Mesenchymal stem cell (in vitro differentiated cells and primary cell): ENCODE data around the gene DNAI4.

ENCODE experiments used
- DNase-seq: peaks from one replicate; pipeline ENCODE4 v3.0.0-alpha.2; 2013
- H2AFZ ChIP-seq: one replicate; pipeline ENCODE4 v1.6.1; 2013; ENCODE audit warnings: low read depth, mild to moderate bottlenecking, control low read depth, inconsistent platforms, low read length, moderate library complexity
- H2AK5ac ChIP-seq: 2 replicates; pipeline ENCODE4 v1.6.1; 2013; ENCODE audit warnings: low read length, moderate library complexity, mild to moderate bottlenecking, inconsistent platforms; ENCODE audit not compliant: severe bottlenecking
- H2BK120ac ChIP-seq: one replicate; pipeline ENCODE4 v1.6.1; 2013; ENCODE audit warnings: low read depth, mild to moderate bottlenecking, inconsistent platforms, low read length, moderate library complexity
- H2BK12ac ChIP-seq, 2 experiments: one replicate each; pipeline ENCODE4 v1.6.1; 2013; ENCODE audit warnings: inconsistent platforms in 2 of 2, low read length in 2 of 2, mild to moderate bottlenecking in 2 of 2, moderate library complexity in 2 of 2, control low read depth in 1 of 2
- H2BK15ac ChIP-seq: one replicate; pipeline ENCODE4 v1.6.1; 2013; ENCODE audit warnings: mild to moderate bottlenecking, low read depth, inconsistent platforms; ENCODE audit not compliant: poor library complexity, severe bottlenecking
- H2BK5ac ChIP-seq: 2 replicates; pipeline ENCODE4 v1.6.1; 2013; ENCODE audit warnings: low read depth, mild to moderate bottlenecking, low read length, control low read depth, inconsistent platforms; ENCODE audit not compliant: poor library complexity, severe bottlenecking
- H3K14ac ChIP-seq, 2 experiments: one replicate each; pipeline ENCODE4 v1.6.1; 2013; ENCODE audit warnings: inconsistent platforms in 2 of 2, low read length in 2 of 2, control low read depth in 1 of 2, mild to moderate bottlenecking in 1 of 2, moderate library complexity in 1 of 2
- H3K18ac ChIP-seq, 2 experiments: one replicate each; pipeline ENCODE4 v1.6.1; 2013; ENCODE audit warnings: inconsistent platforms in 2 of 2, low read length in 2 of 2, control low read depth in 1 of 2, low read depth in 1 of 2, mild to moderate bottlenecking in 1 of 2
- H3K23ac ChIP-seq, 2 experiments: one replicate each; pipeline ENCODE4 v1.6.1; 2013; ENCODE audit warnings: inconsistent platforms in 2 of 2, low read length in 2 of 2, mild to moderate bottlenecking in 2 of 2, moderate library complexity in 2 of 2, control low read depth in 1 of 2
- H3K27ac ChIP-seq: 2 replicates; pipeline ENCODE4 v1.5.1; 2013; ENCODE audit warnings: mild to moderate bottlenecking, moderate library complexity, low read length, control low read depth, inconsistent platforms; ENCODE audit not compliant: poor library complexity, severe bottlenecking
- H3K27me3 ChIP-seq, 2 experiments: 2 replicates each; pipeline versions ENCODE4 v1.6.1 to v1.7.0; 2013; ENCODE audit warnings: low read length in 2 of 2, mild to moderate bottlenecking in 2 of 2, moderate library complexity in 2 of 2, control low read depth in 1 of 2, inconsistent platforms in 1 of 2; ENCODE audit not compliant: control insufficient read depth in 1 of 2, insufficient read depth in 1 of 2
- H3K36me3 ChIP-seq, 2 experiments: 2 replicates each; pipeline versions ENCODE4 v1.6.1 to v1.7.0; 2013; ENCODE audit warnings: low read length in 2 of 2, control low read depth in 1 of 2, inconsistent platforms in 1 of 2, low read depth in 1 of 2, mild to moderate bottlenecking in 1 of 2; ENCODE audit not compliant: insufficient read depth in 2 of 2, control insufficient read depth in 1 of 2
- H3K4ac ChIP-seq, 2 experiments: one replicate each; pipeline ENCODE4 v1.6.1; 2013; ENCODE audit warnings: inconsistent platforms in 2 of 2, low read length in 2 of 2, mild to moderate bottlenecking in 2 of 2, moderate library complexity in 2 of 2, control low read depth in 1 of 2, low read depth in 1 of 2
- H3K4me1 ChIP-seq: 2 replicates; pipeline ENCODE4 v1.6.1; 2013; ENCODE audit warnings: low read depth, low read length, control low read depth; ENCODE audit not compliant: control insufficient read depth, insufficient read depth
- H3K4me2 ChIP-seq: 2 replicates; pipeline ENCODE4 v1.6.1; 2013; ENCODE audit warnings: low read length, mild to moderate bottlenecking, inconsistent platforms; ENCODE audit not compliant: poor library complexity, severe bottlenecking
- H3K4me3 ChIP-seq, 2 experiments: 2 replicates each; pipeline versions ENCODE4 v1.5.1 to v1.7.0; 2013; ENCODE audit warnings: low read length in 2 of 2, mild to moderate bottlenecking in 2 of 2, control low read depth in 1 of 2, low read depth in 1 of 2; ENCODE audit not compliant: insufficient read depth in 1 of 2
- H3K79me1 ChIP-seq: replicated peaks from 2 replicates; pipeline ENCODE4 v1.6.1; 2013; ENCODE audit warnings: mild to moderate bottlenecking, control low read depth, low read length, inconsistent platforms; ENCODE audit not compliant: poor library complexity, severe bottlenecking
- H3K9ac ChIP-seq: 2 replicates; pipeline ENCODE4 v1.7.0; 2013; ENCODE audit warnings: mild to moderate bottlenecking, low read length, moderate library complexity
- H3K9me3 ChIP-seq: 2 replicates; pipeline ENCODE4 v1.7.0; 2013; ENCODE audit warnings: mild to moderate bottlenecking, low read length; ENCODE audit not compliant: control insufficient read depth
- H4K8ac ChIP-seq: one replicate; pipeline ENCODE4 v1.6.1; 2013; ENCODE audit warnings: inconsistent platforms, mild to moderate bottlenecking, low read length, moderate library complexity
- H4K91ac ChIP-seq: one replicate; pipeline ENCODE4 v1.6.1; 2013; ENCODE audit warnings: mild to moderate bottlenecking, low read length, inconsistent platforms
- WGBS: methylation state at CpG from one replicate; pipeline ENCODE4 v1.1.7; 2013; ENCODE audit warnings: mixed read lengths; 5-methylcytosine and 5-hydroxymethylcytosine counted together

The DNAI4 gene

DNA sequence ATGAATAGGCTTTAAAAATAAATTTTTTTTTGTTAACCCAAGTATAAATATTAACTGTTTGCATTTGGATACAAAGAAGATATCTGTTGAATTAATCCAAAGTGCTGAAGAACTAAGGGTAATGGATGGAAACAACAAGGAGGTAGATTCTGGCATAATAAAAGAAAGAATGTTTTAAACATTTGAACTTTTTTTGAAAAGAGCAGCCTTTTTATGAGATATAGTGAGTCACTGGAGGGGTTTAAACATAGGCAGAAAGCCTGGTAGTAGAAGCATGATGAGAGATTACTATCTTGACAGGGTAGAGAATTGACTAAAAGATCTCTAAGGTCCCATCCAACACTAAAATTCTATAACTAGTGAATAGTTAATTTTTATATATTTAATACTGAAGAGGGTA, 2.9 kb upstream of the DNAI4 start:
- no peak overlapping the region for H3K4me3 ChIP-seq
- H3K9ac ChIP-seq: peak overlapping the region; percentile 99
- H3K27me3 ChIP-seq: no peaks in the 10 kb centered on the region
- no peak overlapping the region for H3K4me2 ChIP-seq
- H4K91ac ChIP-seq: no peak overlapping the region
- no peak overlapping the region for H2AFZ ChIP-seq
- no peak overlapping the region for H2BK5ac ChIP-seq
- no peak overlapping the region for H3K27ac ChIP-seq
- H3K23ac ChIP-seq: no peak overlapping the region
- no peak overlapping the region for H2AK5ac ChIP-seq
- peaks cover 10% of the 10 kb centered on the region for H3K79me1 ChIP-seq
- H4K8ac ChIP-seq: no peak overlapping the region
- no peak overlapping the region for H2BK120ac ChIP-seq
- no peak overlapping the region for H3K18ac ChIP-seq
- H2BK15ac ChIP-seq: no peak overlapping the region
- H3K4ac ChIP-seq: no peak overlapping the region
- no peak overlapping the region for H2BK12ac ChIP-seq
- H3K36me3 ChIP-seq: peaks cover 0 to 4% of the 10 kb centered on the region in 2 experiments
- H3K9me3 ChIP-seq: no peaks in the 10 kb centered on the region
- no peak overlapping the region for H3K14ac ChIP-seq
- peaks cover 5% of the 10 kb centered on the region for H3K4me1 ChIP-seq
- no peak for DNase-seq

DNA sequence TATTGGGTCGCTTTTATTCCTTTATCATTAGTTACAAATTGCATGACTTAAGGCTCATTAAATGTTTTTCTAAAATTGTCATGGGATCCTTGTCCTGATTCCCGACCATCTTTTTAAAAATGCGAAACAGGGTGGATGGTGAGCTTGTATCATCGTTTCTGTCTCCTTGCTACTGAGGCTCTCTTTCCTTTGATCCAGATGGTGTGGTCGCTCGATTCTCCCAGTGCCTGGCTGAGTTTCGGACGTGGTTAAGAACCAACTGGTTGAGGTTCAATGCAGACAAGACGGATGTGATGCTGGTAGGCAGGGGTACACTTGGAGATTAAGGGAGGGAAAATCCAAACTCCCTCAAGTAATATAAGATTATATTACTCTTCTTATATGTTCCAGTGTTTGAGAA, 1.3 kb upstream of the DNAI4 start:
- no peak overlapping the region for H2BK5ac ChIP-seq
- H2AK5ac ChIP-seq: no peak overlapping the region
- WGBS: 11% methylated on average over 3 of the region's 9 CpGs
- no peak overlapping the region for H3K18ac ChIP-seq
- H3K27me3 ChIP-seq: no peaks in the 10 kb centered on the region
- peaks cover 5% of the 10 kb centered on the region for H3K4me1 ChIP-seq
- no peak overlapping the region for H3K4ac ChIP-seq
- peak overlapping the region; percentile 56 for H3K27ac ChIP-seq
- no peak overlapping the region for H3K23ac ChIP-seq
- no peak overlapping the region for H4K91ac ChIP-seq
- H3K4me2 ChIP-seq: peak overlapping the region; percentile 18
- H2BK120ac ChIP-seq: no peak overlapping the region
- peaks cover 17% of the 10 kb centered on the region for H3K79me1 ChIP-seq
- H3K14ac ChIP-seq: no peak overlapping the region
- no peak overlapping the region for H2AFZ ChIP-seq
- peak overlapping the region; percentile 39 to 92 for H3K4me3 ChIP-seq
- H4K8ac ChIP-seq: no peak overlapping the region
- H3K9me3 ChIP-seq: no peaks in the 10 kb centered on the region
- peak overlapping the region; percentile 99 for H3K9ac ChIP-seq
- H3K36me3 ChIP-seq: peaks cover 0 to 4% of the 10 kb centered on the region in 2 experiments
- no peak overlapping the region for H2BK12ac ChIP-seq
- DNase-seq: peak; percentile 43
- no peak overlapping the region for H2BK15ac ChIP-seq

DNA sequence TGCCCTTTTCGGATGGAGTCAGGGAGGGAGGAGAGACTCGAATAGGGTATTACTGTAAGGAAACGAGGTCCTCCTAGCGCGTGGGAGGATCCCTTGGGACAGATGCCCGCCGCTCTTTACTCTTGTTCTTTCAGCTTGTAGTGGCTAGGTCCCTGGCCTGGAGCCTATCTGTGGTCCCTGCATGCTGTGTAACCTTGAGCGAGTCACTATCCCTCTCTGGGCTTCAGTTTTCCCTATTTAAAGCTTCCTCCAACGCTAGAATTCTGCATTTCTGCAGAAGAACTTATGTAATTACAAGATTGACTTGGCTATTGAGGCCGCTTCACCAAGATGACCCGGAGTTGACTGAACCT, 878 bp upstream of the DNAI4 start:
- Histone ChIP-seq H3K9ac (peak overlapping the region; percentile 99), H2AFZ (no peak overlapping the region), H3K4me1 (peaks cover 5% of the 10 kb centered on the region), H4K8ac (peak overlapping the region; percentile 67), H3K27me3 (no peaks in the 10 kb centered on the region), H3K36me3 (peaks cover under 1 to 4% of the 10 kb centered on the region in 2 experiments), H3K18ac (peak overlapping the region; percentile 15 to 42), H3K9me3 (no peaks in the 10 kb centered on the region), H2AK5ac (no peak overlapping the region), H3K4me2 (peak overlapping the region; percentile 18), H2BK5ac (no peak overlapping the region), H2BK15ac (no peak overlapping the region), H2BK120ac (no peak overlapping the region), H3K4me3 (peak overlapping the region; percentile 55 to 92), H3K79me1 (peaks cover 18% of the 10 kb centered on the region), H2BK12ac (no peak overlapping the region), H3K23ac (no peak overlapping the region), H4K91ac (no peak overlapping the region), H3K14ac (no peak overlapping the region), H3K4ac (no peak overlapping the region), H3K27ac (peak overlapping the region; percentile 56)
- no peak for DNase-seq
- 0% methylated on average over 11 of the region's 11 CpGs for WGBS

DNA sequence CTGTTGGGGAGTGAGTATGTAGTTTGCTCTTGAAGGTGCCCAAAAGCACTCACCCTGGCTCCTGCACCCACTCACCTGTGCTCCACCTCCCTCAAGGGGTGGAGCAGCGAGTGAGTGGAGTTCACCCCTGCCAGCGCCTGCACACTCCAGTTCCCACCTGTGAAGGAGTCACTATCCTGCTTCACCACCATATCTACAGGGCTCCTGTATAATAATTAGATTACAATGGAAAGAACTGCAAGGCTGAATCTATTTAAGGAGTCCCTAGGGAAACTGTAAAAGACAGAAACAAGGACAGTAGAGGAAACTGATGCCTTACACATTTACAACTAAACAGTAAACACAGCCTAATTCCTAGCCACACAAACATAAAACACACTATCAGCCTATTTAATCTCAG, 4.1 kb downstream of the DNAI4 start:
- H3K27ac ChIP-seq: no peak overlapping the region
- H3K36me3 ChIP-seq: peaks cover 7 to 8% of the 10 kb centered on the region in 2 experiments
- H3K4me3 ChIP-seq: no peak overlapping the region
- no peak overlapping the region for H3K4ac ChIP-seq
- no peak overlapping the region for H2BK120ac ChIP-seq
- no peak overlapping the region for H2BK15ac ChIP-seq
- no peak overlapping the region for H3K4me2 ChIP-seq
- no peak overlapping the region for H3K14ac ChIP-seq
- DNase-seq: no peak
- WGBS: no CpG with 5 or more reads among the region's 2 CpGs
- no peak overlapping the region for H3K18ac ChIP-seq
- H2BK12ac ChIP-seq: no peak overlapping the region
- no peak overlapping the region for H4K8ac ChIP-seq
- peaks cover 31% of the 10 kb centered on the region for H3K79me1 ChIP-seq
- no peaks in the 10 kb centered on the region for H3K27me3 ChIP-seq
- H2AFZ ChIP-seq: no peak overlapping the region
- H3K9ac ChIP-seq: no peak overlapping the region
- no peak overlapping the region for H4K91ac ChIP-seq
- H3K23ac ChIP-seq: no peak overlapping the region
- peaks cover 5% of the 10 kb centered on the region for H3K4me1 ChIP-seq
- no peak overlapping the region for H2BK5ac ChIP-seq
- H2AK5ac ChIP-seq: no peak overlapping the region
- H3K9me3 ChIP-seq: no peaks in the 10 kb centered on the region
